ENCODE data around the gene ZNF747.

ZNF747 gene

GRCh38 chr16:30515275-30515674 lies 19.4 kb downstream of the ZNF747 start:
- DNase-seq (ENCODE audit: low spot score) = no peak

- no peak for DNase-seq (ENCODE audit: low spot score)
Measured at GRCh38 chr16:30511509-30511908, 23.1 kb downstream of the ZNF747 start.

GRCh38 chr16:30510376-30510938 lies 24.2 kb downstream of the ZNF747 start:
- no peak for DNase-seq (ENCODE audit: low spot score)

- no peak for DNase-seq (ENCODE audit: low spot score)
Measured at GRCh38 chr16:30509081-30509765, 25.4 kb downstream of the ZNF747 start.

- DNase-seq (ENCODE audit: low spot score) = no peak
Measured at GRCh38 chr16:30503403-30504296, 31.0 kb downstream of the ZNF747 start.

- DNase-seq (ENCODE audit: low spot score) = no peak
Measured at GRCh38 chr16:30499284-30499683, 35.4 kb downstream of the ZNF747 start.

- DNase-seq (ENCODE audit: low spot score) = no peak
Measured at GRCh38 chr16:30494709-30495108, 39.9 kb downstream of the ZNF747 start.

GRCh38 chr16:30493941-30494488 lies 40.6 kb downstream of the ZNF747 start:
- no peak for DNase-seq (ENCODE audit: low spot score)

GRCh38 chr16:30491744-30492308 lies 42.8 kb downstream of the ZNF747 start:
- no peak for DNase-seq (ENCODE audit: low spot score)

GRCh38 chr16:30491229-30491628 lies 43.4 kb downstream of the ZNF747 start:
- no peak for DNase-seq (ENCODE audit: low spot score)

- DNase-seq (ENCODE audit: low spot score) = peak; percentile 30
Measured at GRCh38 chr16:30490210-30490609, 44.4 kb downstream of the ZNF747 start.

GRCh38 chr16:30488764-30489605 lies 45.7 kb downstream of the ZNF747 start:
- peak; percentile 16 for DNase-seq (ENCODE audit: low spot score)

GRCh38 chr16:30485818-30486436 lies 48.7 kb downstream of the ZNF747 start:
- DNase-seq (ENCODE audit: low spot score) = no peak

- no peak for DNase-seq (ENCODE audit: low spot score)
Measured at GRCh38 chr16:30484887-30485286, 49.8 kb downstream of the ZNF747 start.

GRCh38 chr16:30482366-30482765 lies 52.3 kb downstream of the ZNF747 start:
- DNase-seq (ENCODE audit: low spot score) = no peak

- no peak for DNase-seq (ENCODE audit: low spot score)
Measured at GRCh38 chr16:30481381-30481780, 53.3 kb downstream of the ZNF747 start.
